Right lobe of liver (tissue), 6 donors: ENCODE data around the gene PIK3R5. TPM values are rescaled to one million over a fixed set of nuclear protein-coding genes. Genes with fewer than 3 reads are reported as not detected.

Source experiments
- ATAC-seq, 4 donors: fragments of 200-7000 bp; cut with Tn5 transposase; one replicate each; pipeline ENCODE4 v1.9.1; 2020; ENCODE audit warnings: mild to moderate bottlenecking in 4 of 4, moderate library complexity in 4 of 4
- DNase-seq, 3 donors: peaks; one replicate each; pipeline ENCODE4 v3.0.0-alpha.2; 2020
- H3K27ac ChIP-seq, 3 donors: fragments of 200-600 bp; one replicate each; pipeline ENCODE4 v1.8.0; 2022
- H3K27me3 ChIP-seq, 2 donors: fragments of 200-600 bp; one replicate each; pipeline ENCODE4 v1.8.0; 2022
- H3K36me3 ChIP-seq, 4 donors: fragments of 200-600 bp; sonication (generic) in 1 of 4; one replicate each; pipeline versions ENCODE4 v1.5.1 to v1.8.0; 2017 to 2022; ENCODE audit warnings: control low read depth in 1 of 4
- H3K4me1 ChIP-seq, 4 donors: fragments of 200-600 bp; sonication (generic) in 1 of 4; one replicate each; pipeline versions ENCODE4 v1.5.1 to v1.8.0; 2017 to 2022; ENCODE audit warnings: control low read depth in 1 of 4
- H3K4me3 ChIP-seq, 3 donors: fragments of 200-600 bp; one replicate each; pipeline ENCODE4 v1.8.0; 2022
- H3K9me3 ChIP-seq, 4 donors: fragments of 200-600 bp; sonication (generic) in 1 of 4; one replicate each; pipeline versions ENCODE4 v1.5.1 to v1.8.0; 2017 to 2022; ENCODE audit warnings: control low read depth in 1 of 4
- POLR2A ChIP-seq: fragments of 450-650 bp; IDR thresholded peaks from one replicate; pipeline ENCODE4 v1.6.1; 2017; ENCODE audit warnings: antibody characterized with exemption, mild to moderate bottlenecking
- WGBS: methylation state at CpG from one replicate; pipeline ENCODE4 v1.1.6; 2018; ENCODE audit warnings: low coverage, low lambda C conversion rate; ENCODE audit not compliant: insufficient coverage; ENCODE audit errors: missing lambda C conversion rate; 5-methylcytosine and 5-hydroxymethylcytosine counted together
- intact Hi-C, 2 donors: fragments of 100-400 bp; cut with DNase I; formaldehyde crosslinking; loops; one replicate each; pipeline versions ENCODE4 v1.11.2 to v1.14.1; 2022
- total RNA-seq, 6 experiments: library from RNA; depleted of rRNA in 2 of 6; stranded (reverse); fragments of >200 nt in 2 of 6; fragmentation: NEBNext Ultra II Directional in 3 of 6; extraction: Animal tissue kit (Norgen Biotek cat#: 25700) in 3 of 6; gene quantifications; one replicate each; pipeline versions ENCODE4 v1.1.0 to v1.2.4, GENCODE V29; 2016 to 2023
- TF ChIP-seq, protein P1 (sequence below), 4 donors: fragments of 200-600 bp in 3 of 4; fragments of 450-650 bp in 1 of 4; IDR thresholded peaks; one replicate each; pipeline versions ENCODE4 v1.5.1 to v1.8.0; 2016 to 2022; ENCODE audit warnings: antibody characterized with exemption in 4 of 4, mild to moderate bottlenecking in 2 of 4
- donor health status: DM: no; HTN: yes; CAD: no.
- donor health status: DM: no; HTN: no; CAD: no.
- donor health status: DM: no; HTN: no; CAD: no.
- donor health status: DM: no; HTN: yes; CAD: no.
- donor health status: DM: no; HTN: yes; CAD: no.

PIK3R5 gene
- total RNA-seq, 6 experiments from 2014 or later: 3.7 to 6.5 (median 5.0) TPM

GRCh38 chr17:8924595-8924994 lies 40.9 kb downstream of the PIK3R5 start:
- no peak for TF ChIP-seq POLR2A
- TF ChIP-seq, protein P1, sequence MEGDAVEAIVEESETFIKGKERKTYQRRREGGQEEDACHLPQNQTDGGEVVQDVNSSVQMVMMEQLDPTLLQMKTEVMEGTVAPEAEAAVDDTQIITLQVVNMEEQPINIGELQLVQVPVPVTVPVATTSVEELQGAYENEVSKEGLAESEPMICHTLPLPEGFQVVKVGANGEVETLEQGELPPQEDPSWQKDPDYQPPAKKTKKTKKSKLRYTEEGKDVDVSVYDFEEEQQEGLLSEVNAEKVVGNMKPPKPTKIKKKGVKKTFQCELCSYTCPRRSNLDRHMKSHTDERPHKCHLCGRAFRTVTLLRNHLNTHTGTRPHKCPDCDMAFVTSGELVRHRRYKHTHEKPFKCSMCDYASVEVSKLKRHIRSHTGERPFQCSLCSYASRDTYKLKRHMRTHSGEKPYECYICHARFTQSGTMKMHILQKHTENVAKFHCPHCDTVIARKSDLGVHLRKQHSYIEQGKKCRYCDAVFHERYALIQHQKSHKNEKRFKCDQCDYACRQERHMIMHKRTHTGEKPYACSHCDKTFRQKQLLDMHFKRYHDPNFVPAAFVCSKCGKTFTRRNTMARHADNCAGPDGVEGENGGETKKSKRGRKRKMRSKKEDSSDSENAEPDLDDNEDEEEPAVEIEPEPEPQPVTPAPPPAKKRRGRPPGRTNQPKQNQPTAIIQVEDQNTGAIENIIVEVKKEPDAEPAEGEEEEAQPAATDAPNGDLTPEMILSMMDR (IDR thresholded peaks at IDR 0.05): no peak
- H3K9me3 ChIP-seq: peaks cover 0 to 8% (median 5%) of the 10 kb centered on the region in 4 donors
- ATAC-seq (no peak), DNase-seq (no peak)
- H3K27me3 ChIP-seq: no peaks in the 10 kb centered on the region
- H3K27ac ChIP-seq: no peak overlapping the region
- intact Hi-C loops: no loop called here
- H3K4me3 ChIP-seq: no peak overlapping the region
- H3K4me1 ChIP-seq: no peaks in the 10 kb centered on the region
- 68% methylated on average over 6 of the region's 6 CpGs for WGBS
- no peaks in the 10 kb centered on the region for H3K36me3 ChIP-seq

DNA sequence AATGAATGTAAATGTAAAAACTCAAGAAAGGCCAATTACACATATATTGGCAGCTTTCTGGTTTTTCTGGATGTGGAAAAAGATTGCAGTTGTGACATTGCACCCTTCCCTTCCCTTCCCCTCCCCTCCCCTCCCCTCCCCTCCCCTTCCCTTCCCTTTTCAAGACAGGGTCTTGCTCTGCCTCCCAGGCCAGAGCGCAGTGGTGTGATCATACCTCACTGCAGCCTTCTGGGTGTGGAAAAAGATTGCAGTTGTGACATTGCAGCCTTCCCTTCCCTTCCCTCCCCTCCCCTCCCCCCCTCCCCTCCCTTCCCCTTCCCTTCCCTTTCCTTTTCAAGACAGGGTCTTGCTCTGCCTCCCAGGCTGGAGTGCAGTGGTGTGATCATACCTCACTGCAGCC lies 41.7 kb downstream of the PIK3R5 start:
- Histone ChIP-seq H3K27ac (no peak overlapping the region), H3K36me3 (no peaks in the 10 kb centered on the region), H3K4me1 (no peaks in the 10 kb centered on the region), H3K9me3 (peaks cover 0 to 8% (median 5%) of the 10 kb centered on the region in 4 donors), H3K27me3 (no peaks in the 10 kb centered on the region), H3K4me3 (no peak overlapping the region)
- WGBS: 46% methylated on average over 1 of the region's 1 CpG
- peak in 3 of 4 donors; percentile 25 to 34 (median 27) for ATAC-seq
- DNase-seq: no peak
- TF ChIP-seq, protein P1 (IDR thresholded peaks at IDR 0.05): no peak
- no peak for TF ChIP-seq POLR2A
- intact Hi-C loops: no loop called here

DNA sequence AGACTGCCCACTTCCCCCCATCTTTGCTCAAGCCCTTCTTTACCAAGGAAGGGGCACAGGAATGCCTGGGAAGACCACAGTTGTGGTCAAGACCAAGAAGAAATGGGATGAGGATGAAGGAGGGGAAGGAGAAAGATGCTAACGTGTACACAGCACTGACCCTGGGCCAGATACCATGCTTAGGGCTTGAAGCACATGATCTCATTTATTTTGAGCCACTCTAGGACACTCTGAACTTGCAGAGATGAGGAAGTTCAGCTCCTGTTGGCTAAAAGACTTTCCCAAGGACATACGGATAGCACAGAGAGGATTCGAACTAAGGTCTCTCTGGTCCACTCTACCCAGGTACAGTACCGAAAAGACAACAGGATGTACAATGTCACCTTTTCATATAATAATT lies 42.6 kb downstream of the PIK3R5 start:
- Histone ChIP-seq H3K27ac (peak overlapping the region in 2 of 3 donors; percentile 20 to 28), H3K27me3 (no peaks in the 10 kb centered on the region), H3K4me3 (no peak overlapping the region), H3K9me3 (peaks cover 0 to 7% (median 1%) of the 10 kb centered on the region in 4 donors), H3K4me1 (no peaks in the 10 kb centered on the region), H3K36me3 (no peaks in the 10 kb centered on the region)
- WGBS: 51% methylated on average over 4 of the region's 4 CpGs
- DNase-seq (no peak), ATAC-seq (peak; percentile 38 to 70 (median 67))
- no peak for TF ChIP-seq POLR2A
- TF ChIP-seq, protein P1 (IDR thresholded peaks at IDR 0.05): no peak
- intact Hi-C loops: no loop called here

DNA sequence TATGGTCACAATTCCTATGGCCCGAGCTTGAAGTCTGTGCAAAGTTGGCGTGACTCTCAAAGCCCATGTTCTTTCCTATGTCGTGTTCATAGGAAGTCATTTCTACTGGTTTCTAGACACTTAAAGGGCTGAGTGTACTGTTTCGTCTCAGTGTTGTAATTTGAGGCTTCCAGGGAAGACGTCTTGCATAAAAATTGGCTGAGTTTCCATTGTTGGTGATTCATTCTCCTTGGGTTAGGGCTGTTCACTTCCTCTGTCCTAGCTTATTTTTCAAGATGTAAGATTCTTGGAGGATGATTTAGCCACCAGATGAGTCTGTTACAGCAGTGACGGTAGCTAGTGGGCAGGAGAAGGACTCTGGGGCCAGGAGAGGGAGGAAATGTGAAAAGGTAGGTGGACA lies 43.1 kb downstream of the PIK3R5 start:
- Histone ChIP-seq H3K27me3 (no peaks in the 10 kb centered on the region), H3K36me3 (no peaks in the 10 kb centered on the region), H3K4me1 (no peaks in the 10 kb centered on the region), H3K4me3 (no peak overlapping the region), H3K9me3 (peaks cover 0 to 7% (median 1%) of the 10 kb centered on the region in 4 donors), H3K27ac (peak overlapping the region in 2 of 3 donors; percentile 20 to 28)
- peak; percentile 45 to 66 (median 61) for ATAC-seq
- intact Hi-C loops: no loop called here
- TF ChIP-seq, protein P1 (IDR thresholded peaks at IDR 0.05): no peak
- peak; percentile 46 for TF ChIP-seq POLR2A
- no peak for DNase-seq
- 31% methylated on average over 6 of the region's 6 CpGs for WGBS

DNA sequence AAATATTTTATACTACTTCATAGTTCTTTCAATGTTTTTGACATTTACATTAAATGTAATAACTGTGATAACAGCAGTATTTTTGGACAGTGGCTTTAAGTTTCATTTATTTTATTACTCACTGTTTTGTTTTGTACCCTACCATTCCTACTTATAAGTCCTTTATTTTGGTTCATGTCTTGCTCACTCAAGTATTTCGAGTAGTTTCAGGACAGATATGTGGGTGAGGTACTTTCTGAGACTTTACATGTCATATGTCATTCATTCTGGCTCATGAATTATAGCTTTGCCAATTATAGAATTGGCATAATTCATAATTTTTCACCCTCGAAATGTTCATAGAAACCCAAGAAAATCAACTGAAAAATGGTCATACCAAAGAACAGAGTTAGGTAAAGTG lies 44.4 kb downstream of the PIK3R5 start:
- no peak for DNase-seq
- Histone ChIP-seq H3K9me3 (peaks cover 0 to 7% (median 0%) of the 10 kb centered on the region in 4 donors), H3K4me1 (no peaks in the 10 kb centered on the region), H3K27me3 (no peaks in the 10 kb centered on the region), H3K4me3 (no peak overlapping the region), H3K36me3 (no peaks in the 10 kb centered on the region), H3K27ac (no peak overlapping the region)
- no peak for ATAC-seq
- intact Hi-C loops: no loop called here
- no peak for TF ChIP-seq POLR2A
- TF ChIP-seq, protein P1 (IDR thresholded peaks at IDR 0.05): no peak
- 28% methylated on average over 2 of the region's 2 CpGs for WGBS
